ENCODE data around the gene ALPG. TPM values are rescaled to one million over a fixed set of nuclear protein-coding genes. Genes with fewer than 3 reads are reported as not detected.

ALPG gene
- total and polyA plus RNA-seq, 2 of the 13 experiments (the other 11 are each of a cell fraction or from before 2014, with no cell fraction given) = not detected

DNA sequence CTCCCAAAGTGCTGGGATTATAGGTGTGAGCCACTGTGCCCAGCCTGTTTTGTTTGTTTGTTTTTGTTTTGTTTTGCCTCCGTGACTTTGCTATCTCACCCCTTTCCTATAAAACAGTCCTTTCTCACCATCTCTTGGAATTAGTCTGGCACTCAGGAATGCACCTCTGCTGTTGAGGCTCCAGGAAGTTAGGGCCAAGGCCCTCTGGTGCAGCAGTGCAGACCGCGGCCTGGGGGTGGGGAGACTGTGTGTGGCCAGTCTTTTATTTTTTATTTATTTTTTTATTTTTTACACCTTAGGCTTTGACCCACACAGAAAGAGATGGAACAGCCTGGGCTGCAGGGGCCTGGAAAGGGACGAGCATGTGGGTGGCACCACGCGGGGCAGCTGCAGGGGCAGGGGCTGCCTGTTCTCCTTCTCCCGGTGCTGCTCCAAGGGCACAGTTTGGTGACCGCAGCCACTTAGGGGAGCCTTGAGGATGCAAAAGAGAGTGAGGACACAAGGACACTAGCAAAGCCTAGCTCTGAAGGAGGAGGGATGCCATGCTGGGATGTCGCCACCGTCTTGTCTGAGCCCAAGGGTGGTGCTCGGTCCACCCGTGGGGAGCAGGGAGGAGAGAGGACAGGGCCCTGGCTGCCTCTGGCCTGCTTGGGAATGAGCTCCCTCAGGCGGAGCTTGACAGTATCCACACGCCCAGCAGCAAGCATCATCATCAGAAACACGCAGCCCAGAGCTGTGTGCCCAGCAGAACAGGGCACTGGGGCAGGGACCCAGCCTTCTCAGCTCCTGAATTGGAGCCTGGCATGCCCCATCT lies 29.9 kb downstream of the ALPG start:
- Histone ChIP-seq H3K9me3 (ENCODE audit: low read length) (no peaks in the 10 kb centered on the region), H3K4me1 (ENCODE audit: insufficient read depth, low read length) (peaks cover 7% of the 10 kb centered on the region), H3K36me3 (replicated peaks in 1 of 2; ENCODE audit: control insufficient read depth in 1 of 2, insufficient read depth in 2 of 2, low read length in 2 of 2) (no peaks in the 10 kb centered on the region), H3K27me3 (ENCODE audit: control insufficient read depth in 1 of 2, insufficient read depth in 2 of 2, low read length in 2 of 2) (peaks cover 24 to 48% of the 10 kb centered on the region in 2 experiments), H3K4me2 (ENCODE audit: low read depth, low read length) (no peak overlapping the region), H3K9ac (ENCODE audit: insufficient read depth, low read depth, low read length) (no peak overlapping the region), H3K27ac (ENCODE audit: extremely low read length, insufficient read depth, low read length) (no peak overlapping the region), H3K4me3 (replicated peaks in 1 of 3; ENCODE audit: insufficient read depth in 1 of 3, low read depth in 2 of 3, low read length in 3 of 3) (no peak overlapping the region), H2AFZ (ENCODE audit: low read length) (no peak overlapping the region), H3K79me2 (ENCODE audit: insufficient read depth, low read length) (no peaks in the 10 kb centered on the region), H4K20me1 (ENCODE audit: insufficient read depth, low read length) (no peaks in the 10 kb centered on the region)
- ChIA-PET CTCF (ENCODE audit: low intra/inter-chr PET ratio, low total read pairs) (interaction anchor here (1.8 kb wide), 1 partner anchor 536 kb away, joined by 7 read pairs; no protein-coding TSS in a partner anchor), POLR2A (interaction anchor here (0.5 kb wide), 1 partner anchor 510 kb away, joined by 3 read pairs; no protein-coding TSS in a partner anchor)
- DNase-seq (ENCODE audit: low spot score) = no peak
- WGBS (ENCODE audit: low lambda C conversion rate) = 44% methylated on average over 12 of the region's 15 CpGs
- FAIRE-seq = no peak
- BruUV-seq (replicated peaks) = no TSS peak
- TF ChIP-seq, protein P1, sequence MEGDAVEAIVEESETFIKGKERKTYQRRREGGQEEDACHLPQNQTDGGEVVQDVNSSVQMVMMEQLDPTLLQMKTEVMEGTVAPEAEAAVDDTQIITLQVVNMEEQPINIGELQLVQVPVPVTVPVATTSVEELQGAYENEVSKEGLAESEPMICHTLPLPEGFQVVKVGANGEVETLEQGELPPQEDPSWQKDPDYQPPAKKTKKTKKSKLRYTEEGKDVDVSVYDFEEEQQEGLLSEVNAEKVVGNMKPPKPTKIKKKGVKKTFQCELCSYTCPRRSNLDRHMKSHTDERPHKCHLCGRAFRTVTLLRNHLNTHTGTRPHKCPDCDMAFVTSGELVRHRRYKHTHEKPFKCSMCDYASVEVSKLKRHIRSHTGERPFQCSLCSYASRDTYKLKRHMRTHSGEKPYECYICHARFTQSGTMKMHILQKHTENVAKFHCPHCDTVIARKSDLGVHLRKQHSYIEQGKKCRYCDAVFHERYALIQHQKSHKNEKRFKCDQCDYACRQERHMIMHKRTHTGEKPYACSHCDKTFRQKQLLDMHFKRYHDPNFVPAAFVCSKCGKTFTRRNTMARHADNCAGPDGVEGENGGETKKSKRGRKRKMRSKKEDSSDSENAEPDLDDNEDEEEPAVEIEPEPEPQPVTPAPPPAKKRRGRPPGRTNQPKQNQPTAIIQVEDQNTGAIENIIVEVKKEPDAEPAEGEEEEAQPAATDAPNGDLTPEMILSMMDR (CRISPR knock-in tag; IDR thresholded peaks at IDR 0.05) = 0 out of 2 replicates have a peak, but pooled peaks have one; percentile 5
- TF ChIP-seq, protein P2, sequence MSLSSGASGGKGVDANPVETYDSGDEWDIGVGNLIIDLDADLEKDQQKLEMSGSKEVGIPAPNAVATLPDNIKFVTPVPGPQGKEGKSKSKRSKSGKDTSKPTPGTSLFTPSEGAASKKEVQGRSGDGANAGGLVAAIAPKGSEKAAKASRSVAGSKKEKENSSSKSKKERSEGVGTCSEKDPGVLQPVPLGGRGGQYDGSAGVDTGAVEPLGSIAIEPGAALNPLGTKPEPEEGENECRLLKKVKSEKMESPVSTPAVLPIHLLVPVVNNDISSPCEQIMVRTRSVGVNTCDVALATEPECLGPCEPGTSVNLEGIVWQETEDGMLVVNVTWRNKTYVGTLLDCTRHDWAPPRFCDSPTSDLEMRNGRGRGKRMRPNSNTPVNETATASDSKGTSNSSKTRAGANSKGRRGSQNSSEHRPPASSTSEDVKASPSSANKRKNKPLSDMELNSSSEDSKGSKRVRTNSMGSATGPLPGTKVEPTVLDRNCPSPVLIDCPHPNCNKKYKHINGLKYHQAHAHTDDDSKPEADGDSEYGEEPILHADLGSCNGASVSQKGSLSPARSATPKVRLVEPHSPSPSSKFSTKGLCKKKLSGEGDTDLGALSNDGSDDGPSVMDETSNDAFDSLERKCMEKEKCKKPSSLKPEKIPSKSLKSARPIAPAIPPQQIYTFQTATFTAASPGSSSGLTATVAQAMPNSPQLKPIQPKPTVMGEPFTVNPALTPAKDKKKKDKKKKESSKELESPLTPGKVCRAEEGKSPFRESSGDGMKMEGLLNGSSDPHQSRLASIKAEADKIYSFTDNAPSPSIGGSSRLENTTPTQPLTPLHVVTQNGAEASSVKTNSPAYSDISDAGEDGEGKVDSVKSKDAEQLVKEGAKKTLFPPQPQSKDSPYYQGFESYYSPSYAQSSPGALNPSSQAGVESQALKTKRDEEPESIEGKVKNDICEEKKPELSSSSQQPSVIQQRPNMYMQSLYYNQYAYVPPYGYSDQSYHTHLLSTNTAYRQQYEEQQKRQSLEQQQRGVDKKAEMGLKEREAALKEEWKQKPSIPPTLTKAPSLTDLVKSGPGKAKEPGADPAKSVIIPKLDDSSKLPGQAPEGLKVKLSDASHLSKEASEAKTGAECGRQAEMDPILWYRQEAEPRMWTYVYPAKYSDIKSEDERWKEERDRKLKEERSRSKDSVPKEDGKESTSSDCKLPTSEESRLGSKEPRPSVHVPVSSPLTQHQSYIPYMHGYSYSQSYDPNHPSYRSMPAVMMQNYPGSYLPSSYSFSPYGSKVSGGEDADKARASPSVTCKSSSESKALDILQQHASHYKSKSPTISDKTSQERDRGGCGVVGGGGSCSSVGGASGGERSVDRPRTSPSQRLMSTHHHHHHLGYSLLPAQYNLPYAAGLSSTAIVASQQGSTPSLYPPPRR (CRISPR knock-in tag; IDR thresholded peaks at IDR 0.05; ENCODE audit: borderline replicate concordance) = no peak
- intact Hi-C loops (cut with micrococcal nuclease; ENCODE audit: unreplicated experiment) = no loop called here
- ATAC-seq = no peak
- in situ Hi-C loops (cut with HindIII; ENCODE audit: extremely low pct_ligation_motif_present, low pct_unique_long_range_greater_than_20kb) = no loop called here

Measured in HepG2 (cell line).